Measurements from ENCODE around the gene ADGRA1.

DNA sequence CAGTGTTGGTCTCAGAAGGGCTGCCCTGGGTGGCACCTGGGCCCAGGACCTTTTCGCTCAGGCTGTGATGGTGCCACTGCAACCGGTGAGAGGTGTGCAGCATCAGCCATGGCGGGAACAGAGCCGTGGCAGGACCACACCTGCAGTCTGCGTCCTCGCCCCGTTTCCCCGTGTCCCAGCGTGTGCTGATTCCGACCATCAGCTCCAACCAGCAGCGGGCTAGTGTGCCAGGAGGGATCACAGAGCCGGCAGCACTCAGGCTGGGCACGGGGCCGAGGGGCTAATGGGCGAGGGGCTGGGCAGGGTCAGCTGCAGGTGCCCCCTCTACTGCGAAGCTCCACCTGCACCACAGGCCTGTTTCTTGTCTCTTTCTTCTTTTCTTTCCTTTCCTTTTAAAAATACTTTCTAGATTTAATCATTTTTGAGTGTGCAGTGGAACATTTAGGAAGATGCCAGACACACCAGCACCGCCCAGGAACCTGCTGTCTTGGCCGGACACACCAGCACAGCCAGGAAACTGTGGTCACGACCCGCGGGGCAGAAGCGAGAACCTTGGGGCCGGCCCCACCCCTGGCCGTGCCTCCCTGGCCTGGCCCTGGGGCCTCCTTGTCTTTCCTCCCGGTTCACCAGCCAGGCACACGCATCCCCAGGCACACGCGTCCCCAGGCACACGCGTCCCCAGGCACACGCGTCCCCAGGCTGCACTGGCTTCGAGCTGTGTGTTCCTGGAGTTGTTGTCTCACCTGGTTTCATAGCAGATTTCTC is 34.6 kb downstream of the ADGRA1 start:
- TF ChIP-seq TCF12 (IDR thresholded peaks at IDR 0.05; ENCODE audit: low read depth, low read length) (no peak), EZH2 (IDR thresholded peaks at IDR 0.05; ENCODE audit: low read depth, low read length, severe bottlenecking) (no peak), GABPA (IDR thresholded peaks at IDR 0.05; ENCODE audit: borderline replicate concordance, insufficient read depth, low read length) (no peak), MAFK (IDR thresholded peaks at IDR 0.05; ENCODE audit: low read depth, low read length) (no peak), POLR2AphosphoS5 (IDR thresholded peaks at IDR 0.05; ENCODE audit: low read depth, low read length) (no peak), POU5F1 (IDR thresholded peaks at IDR 0.05; ENCODE audit: low read depth, low read length) (no peak), RFX5 (IDR thresholded peaks at IDR 0.05; ENCODE audit: borderline replicate concordance, low read depth, low read length) (no peak), ASH2L (IDR thresholded peaks at IDR 0.05; ENCODE audit: low read length) (no peak)
- TF ChIP-seq, protein P1, sequence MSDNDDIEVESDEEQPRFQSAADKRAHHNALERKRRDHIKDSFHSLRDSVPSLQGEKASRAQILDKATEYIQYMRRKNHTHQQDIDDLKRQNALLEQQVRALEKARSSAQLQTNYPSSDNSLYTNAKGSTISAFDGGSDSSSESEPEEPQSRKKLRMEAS (IDR thresholded peaks at IDR 0.05): no peak
